Bronchial epithelial cell (primary cell): ENCODE results near the gene LEUTX. TPM values are rescaled to one million over a fixed set of nuclear protein-coding genes. Genes with fewer than 3 reads are reported as not detected.
"Not testable (repeated sequence)": the region's sequence is repeated elsewhere in the genome, so short reads cannot be mapped to it uniquely, and the experiment has no call there.

Source experiments
- DNase-seq: peaks from one replicate; pipeline ENCODE4 v3.0.0-alpha.2; 2010; ENCODE audit warnings: low read depth
- FAIRE-seq: peaks from 2 replicates; lab custom pipeline; 2011; peaks lifted over from hg19 to GRCh38; lab: Jason Lieb, UNC
- H3K27me3 ChIP-seq: 2 replicates; pipeline ENCODE4 v1.5.1; 2011; ENCODE audit warnings: low read length; ENCODE audit not compliant: control insufficient read depth, insufficient read depth
- H3K36me3 ChIP-seq: 2 replicates; pipeline ENCODE4 v1.5.1; 2011; ENCODE audit warnings: low read length; ENCODE audit not compliant: control insufficient read depth, insufficient read depth
- H3K4me3 ChIP-seq: 2 replicates; pipeline ENCODE4 v1.5.1; 2011; ENCODE audit warnings: mild to moderate bottlenecking, low read depth, low read length, control low read depth
- total RNA-seq: library from RNA; depleted of rRNA; stranded (reverse); fragments of >200 nt; gene quantifications from 2 replicates; pipeline ENCODE4 v1.2.1, GENCODE V29; 2014
- TF ChIP-seq, protein P1 (sequence below): IDR thresholded peaks from 2 replicates; pipeline ENCODE4 v1.5.1; 2011; ENCODE audit warnings: mild to moderate bottlenecking, moderate library complexity, low read length, control low read depth, inconsistent platforms; ENCODE audit not compliant: insufficient read depth, severe bottlenecking

LEUTX gene
- total RNA-seq, 1 donor from 2014 or later, result not detected

DNA sequence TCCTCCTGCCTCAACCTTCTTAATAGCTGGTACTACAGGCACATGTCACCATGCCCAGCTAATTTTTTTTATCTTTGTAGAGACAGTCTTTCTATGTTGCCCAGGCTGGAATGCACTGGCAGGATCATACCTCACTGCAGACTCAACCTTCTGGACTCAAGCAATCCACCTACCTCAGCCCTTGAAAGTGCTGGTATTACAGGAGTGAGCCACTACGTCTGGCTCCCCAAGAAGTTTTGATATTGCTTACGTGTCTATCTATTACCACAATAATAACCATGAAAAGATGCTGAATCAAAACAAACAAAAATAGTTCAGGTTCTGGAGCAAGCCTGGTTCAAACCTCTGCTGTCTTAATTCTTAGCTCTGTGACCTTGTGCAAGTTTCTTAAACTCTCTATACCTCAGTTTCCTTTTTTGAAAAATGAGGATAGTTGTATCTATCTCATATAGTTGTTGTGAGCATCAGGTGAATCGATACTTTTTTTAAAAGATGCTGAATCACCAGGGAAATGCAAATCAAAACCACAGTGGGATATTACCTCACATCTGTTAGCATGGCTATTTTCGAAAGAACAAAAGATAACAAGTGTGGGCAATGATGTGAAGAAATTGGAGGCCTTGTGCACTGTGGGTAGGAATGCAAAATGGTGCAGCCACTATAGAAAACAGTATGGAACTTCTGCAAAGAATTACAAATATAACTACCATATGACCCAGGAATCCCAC lies 19.0 kb upstream of the LEUTX start:
- Histone ChIP-seq H3K4me3 (no peak overlapping the region), H3K27me3 (no peaks in the 10 kb centered on the region), H3K36me3 (no peaks in the 10 kb centered on the region)
- FAIRE-seq, result peak; percentile 18
- TF ChIP-seq, protein P1, sequence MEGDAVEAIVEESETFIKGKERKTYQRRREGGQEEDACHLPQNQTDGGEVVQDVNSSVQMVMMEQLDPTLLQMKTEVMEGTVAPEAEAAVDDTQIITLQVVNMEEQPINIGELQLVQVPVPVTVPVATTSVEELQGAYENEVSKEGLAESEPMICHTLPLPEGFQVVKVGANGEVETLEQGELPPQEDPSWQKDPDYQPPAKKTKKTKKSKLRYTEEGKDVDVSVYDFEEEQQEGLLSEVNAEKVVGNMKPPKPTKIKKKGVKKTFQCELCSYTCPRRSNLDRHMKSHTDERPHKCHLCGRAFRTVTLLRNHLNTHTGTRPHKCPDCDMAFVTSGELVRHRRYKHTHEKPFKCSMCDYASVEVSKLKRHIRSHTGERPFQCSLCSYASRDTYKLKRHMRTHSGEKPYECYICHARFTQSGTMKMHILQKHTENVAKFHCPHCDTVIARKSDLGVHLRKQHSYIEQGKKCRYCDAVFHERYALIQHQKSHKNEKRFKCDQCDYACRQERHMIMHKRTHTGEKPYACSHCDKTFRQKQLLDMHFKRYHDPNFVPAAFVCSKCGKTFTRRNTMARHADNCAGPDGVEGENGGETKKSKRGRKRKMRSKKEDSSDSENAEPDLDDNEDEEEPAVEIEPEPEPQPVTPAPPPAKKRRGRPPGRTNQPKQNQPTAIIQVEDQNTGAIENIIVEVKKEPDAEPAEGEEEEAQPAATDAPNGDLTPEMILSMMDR, result no peak
- DNase-seq, result peak; percentile 30

DNA sequence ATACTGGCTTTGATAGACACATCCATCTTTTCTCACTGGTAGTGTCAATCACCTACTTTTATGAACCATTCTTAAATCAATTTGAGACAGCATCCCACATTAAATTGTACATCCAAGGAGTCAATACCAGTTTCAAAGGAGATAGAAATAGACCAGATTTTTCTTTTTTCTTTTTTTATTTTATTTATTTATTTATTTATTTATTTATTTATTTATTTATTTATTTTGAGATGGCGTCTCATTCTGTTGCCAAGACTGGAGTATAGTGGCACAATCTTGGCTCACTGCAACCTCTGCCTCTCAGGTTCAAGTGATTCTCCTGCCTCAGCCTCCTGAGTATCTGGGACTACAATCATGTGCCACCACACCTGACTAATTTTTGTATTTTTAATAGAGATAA lies 16.8 kb upstream of the LEUTX start:
- not testable (repeated sequence) for DNase-seq, H3K4me3 ChIP-seq, H3K36me3 ChIP-seq, H3K27me3 ChIP-seq, FAIRE-seq

- H3K4me3 ChIP-seq, result no peak overlapping the region
- DNase-seq, result peak; percentile 31
- no peak for FAIRE-seq
- TF ChIP-seq, protein P1, result peak; percentile 74
- H3K27me3 ChIP-seq, result no peaks in the 10 kb centered on the region
- no peaks in the 10 kb centered on the region for H3K36me3 ChIP-seq
Measured at GRCh38 chr19:39765091-39766076, 13.3 kb upstream of the LEUTX start.

DNA sequence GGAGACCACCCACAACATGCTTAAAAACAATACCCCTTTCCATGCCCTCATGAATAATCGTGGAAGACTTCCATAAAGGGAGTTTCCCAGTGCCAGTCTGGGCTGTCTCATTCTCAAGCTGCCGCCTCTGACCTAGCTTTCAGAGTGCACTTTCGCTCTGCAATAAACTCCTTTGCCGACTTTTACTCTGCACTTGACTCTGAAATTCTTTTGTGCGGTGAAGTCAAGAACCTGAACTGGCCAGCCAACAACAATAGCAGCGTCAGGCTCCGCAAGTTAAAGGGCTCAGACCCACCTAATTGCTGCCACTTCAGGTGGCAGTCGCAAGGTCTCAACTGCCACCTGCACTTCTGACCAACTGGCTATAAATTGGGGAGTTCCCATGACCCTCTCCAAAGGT lies 10.3 kb upstream of the LEUTX start:
- H3K36me3 ChIP-seq, result no peaks in the 10 kb centered on the region
- DNase-seq (no peak), FAIRE-seq (no peak)
- no peaks in the 10 kb centered on the region for H3K27me3 ChIP-seq
- TF ChIP-seq, protein P1, result no peak
- H3K4me3 ChIP-seq, result no peak overlapping the region

GRCh38 chr19:39768786-39769185 lies 9.9 kb upstream of the LEUTX start:
- no peak for DNase-seq
- Histone ChIP-seq H3K4me3 (no peak overlapping the region), H3K27me3 (no peaks in the 10 kb centered on the region), H3K36me3 (no peaks in the 10 kb centered on the region)
- TF ChIP-seq, protein P1, result no peak
- no peak for FAIRE-seq

DNA sequence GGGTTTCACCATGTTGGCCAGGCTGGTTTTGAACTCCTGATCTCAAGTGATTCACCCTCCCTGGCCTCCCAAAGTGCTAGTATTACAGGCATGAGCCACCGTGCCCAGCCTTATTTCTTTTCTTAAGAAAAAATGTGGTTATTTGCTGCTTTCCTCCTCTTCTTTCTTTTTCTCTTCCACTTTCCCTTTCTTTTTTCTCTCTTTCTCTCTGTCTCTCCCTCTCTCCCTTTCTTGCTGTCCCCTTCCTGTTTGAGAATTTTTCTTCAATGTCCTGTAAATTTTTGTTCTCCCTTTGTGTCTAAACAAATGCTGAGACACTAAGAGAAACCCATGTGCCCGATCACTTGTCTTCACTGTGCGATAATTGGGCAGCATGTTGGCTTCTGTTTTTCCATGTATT lies 2.2 kb downstream of the LEUTX start:
- no peaks in the 10 kb centered on the region for H3K27me3 ChIP-seq
- no peak overlapping the region for H3K4me3 ChIP-seq
- FAIRE-seq (no peak), DNase-seq (no peak)
- TF ChIP-seq, protein P1, result no peak
- H3K36me3 ChIP-seq, result no peaks in the 10 kb centered on the region
